Measurements from ENCODE around the gene ABCG5. TPM values are rescaled to one million over a fixed set of nuclear protein-coding genes. Genes with fewer than 3 reads are reported as not detected.

ABCG5 gene
- total RNA-seq, 6 donors from 2014 or later: 0.09 TPM; not detected in 5

GRCh38 chr2:43874776-43875451, 36.3 kb upstream of the ABCG5 start:
- H3K27ac ChIP-seq: no peak overlapping the region
- ATAC-seq (ENCODE audit: low FRiP score in 2 of 2) (no peak), DNase-seq (peak in 1 of 2 donors; percentile 72)
- TF ChIP-seq POLR2A (IDR thresholded peaks at IDR 0.05) (no peak), POLR2AphosphoS5 (IDR thresholded peaks at IDR 0.05) (no peak), EP300 (IDR thresholded peaks at IDR 0.05) (no peak)
- TF ChIP-seq, protein P1, sequence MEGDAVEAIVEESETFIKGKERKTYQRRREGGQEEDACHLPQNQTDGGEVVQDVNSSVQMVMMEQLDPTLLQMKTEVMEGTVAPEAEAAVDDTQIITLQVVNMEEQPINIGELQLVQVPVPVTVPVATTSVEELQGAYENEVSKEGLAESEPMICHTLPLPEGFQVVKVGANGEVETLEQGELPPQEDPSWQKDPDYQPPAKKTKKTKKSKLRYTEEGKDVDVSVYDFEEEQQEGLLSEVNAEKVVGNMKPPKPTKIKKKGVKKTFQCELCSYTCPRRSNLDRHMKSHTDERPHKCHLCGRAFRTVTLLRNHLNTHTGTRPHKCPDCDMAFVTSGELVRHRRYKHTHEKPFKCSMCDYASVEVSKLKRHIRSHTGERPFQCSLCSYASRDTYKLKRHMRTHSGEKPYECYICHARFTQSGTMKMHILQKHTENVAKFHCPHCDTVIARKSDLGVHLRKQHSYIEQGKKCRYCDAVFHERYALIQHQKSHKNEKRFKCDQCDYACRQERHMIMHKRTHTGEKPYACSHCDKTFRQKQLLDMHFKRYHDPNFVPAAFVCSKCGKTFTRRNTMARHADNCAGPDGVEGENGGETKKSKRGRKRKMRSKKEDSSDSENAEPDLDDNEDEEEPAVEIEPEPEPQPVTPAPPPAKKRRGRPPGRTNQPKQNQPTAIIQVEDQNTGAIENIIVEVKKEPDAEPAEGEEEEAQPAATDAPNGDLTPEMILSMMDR (IDR thresholded peaks at IDR 0.05): no peak
- no peaks in the 10 kb centered on the region for H3K27me3 ChIP-seq
- no peaks in the 10 kb centered on the region for H3K36me3 ChIP-seq
- 79 to 86% methylated on average over 10 to 11 of the region's 11 CpGs for WGBS, 2 donors
- no peak overlapping the region for H3K4me3 ChIP-seq
- H3K4me1 ChIP-seq: peaks cover 0 to 7% (median 1%) of the 10 kb centered on the region in 4 donors
- no peaks in the 10 kb centered on the region for H3K9me3 ChIP-seq

GRCh38 chr2:43872151-43872550, 33.5 kb upstream of the ABCG5 start:
- no peaks in the 10 kb centered on the region for H3K27me3 ChIP-seq
- no peak overlapping the region for H3K27ac ChIP-seq
- DNase-seq (no peak), ATAC-seq (ENCODE audit: low FRiP score in 2 of 2) (no peak)
- H3K36me3 ChIP-seq: no peaks in the 10 kb centered on the region
- H3K9me3 ChIP-seq: no peaks in the 10 kb centered on the region
- WGBS, 2 donors: 85 to 88% methylated on average over 12 of the region's 12 CpGs
- no peaks in the 10 kb centered on the region for H3K4me1 ChIP-seq
- H3K4me3 ChIP-seq: no peak overlapping the region
- no peak for TF ChIP-seq POLR2AphosphoS5 (IDR thresholded peaks at IDR 0.05)
- TF ChIP-seq POLR2A (IDR thresholded peaks at IDR 0.05): no peak
- no peak for TF ChIP-seq EP300 (IDR thresholded peaks at IDR 0.05)
- TF ChIP-seq, protein P1 (IDR thresholded peaks at IDR 0.05): no peak

DNA sequence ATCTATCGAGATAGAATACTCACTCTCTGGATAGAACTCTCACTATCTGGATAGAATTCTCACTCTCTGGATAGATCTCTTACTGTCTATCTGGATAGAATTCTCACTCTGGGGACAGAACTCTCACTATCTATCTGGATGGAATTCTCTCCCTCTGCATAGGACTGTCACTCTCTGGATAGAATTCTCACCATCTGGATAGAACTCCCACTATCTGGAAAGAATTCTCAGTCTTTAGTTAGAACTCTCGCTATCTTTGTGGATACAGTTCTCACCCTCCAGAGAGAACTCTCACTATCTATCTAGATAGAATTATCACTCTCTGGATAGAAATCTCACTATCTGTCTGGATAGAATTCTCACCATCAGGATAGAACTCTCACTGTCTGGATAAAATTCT, 16.7 kb upstream of the ABCG5 start:
- H3K9me3 ChIP-seq: no peaks in the 10 kb centered on the region
- no peak for ATAC-seq (ENCODE audit: low FRiP score in 2 of 2)

GRCh38 chr2:43854671-43855070, 16.0 kb upstream of the ABCG5 start:
- WGBS, 2 donors: 91 to 94% methylated on average over 3 of the region's 3 CpGs
- Histone ChIP-seq H3K27ac (no peak overlapping the region), H3K4me3 (no peak overlapping the region), H3K27me3 (no peaks in the 10 kb centered on the region), H3K4me1 (no peaks in the 10 kb centered on the region), H3K9me3 (no peaks in the 10 kb centered on the region), H3K36me3 (no peaks in the 10 kb centered on the region)
- DNase-seq (no peak), ATAC-seq (ENCODE audit: low FRiP score in 2 of 2) (no peak)
- no peak for TF ChIP-seq POLR2A (IDR thresholded peaks at IDR 0.05)
- TF ChIP-seq, protein P1 (IDR thresholded peaks at IDR 0.05): no peak
- no peak for TF ChIP-seq EP300 (IDR thresholded peaks at IDR 0.05)
- TF ChIP-seq POLR2AphosphoS5 (IDR thresholded peaks at IDR 0.05): no peak

More for the DNA sequence above, 16.7 kb upstream of the ABCG5 start:
- Histone ChIP-seq H3K4me1 (no peaks in the 10 kb centered on the region), H3K27me3 (no peaks in the 10 kb centered on the region), H3K27ac (no peak overlapping the region), H3K36me3 (no peaks in the 10 kb centered on the region), H3K4me3 (no peak overlapping the region)
- 88 to 89% methylated on average over 2 of the region's 2 CpGs for WGBS, 2 donors
- no peak for DNase-seq
- TF ChIP-seq POLR2A (IDR thresholded peaks at IDR 0.05) (no peak), POLR2AphosphoS5 (IDR thresholded peaks at IDR 0.05) (no peak), EP300 (IDR thresholded peaks at IDR 0.05) (no peak)
- TF ChIP-seq, protein P1 (IDR thresholded peaks at IDR 0.05): no peak

Measured in upper lobe of left lung (tissue), 6 donors.